GM12875 (cell line): Measurements from ENCODE around the gene HEMK1.

Experiments
- H3K4me3 ChIP-seq: one replicate; pipeline ENCODE4 v1.5.1; 2011; ENCODE audit warnings: low read depth, low read length, control low read depth
- CTCF ChIP-seq: IDR thresholded peaks from 2 replicates; pipeline ENCODE4 v1.5.1; 2011; ENCODE audit warnings: low read depth, mild to moderate bottlenecking, control low read depth, inconsistent platforms, low read length, moderate library complexity, borderline replicate concordance; ENCODE audit not compliant: insufficient read depth

Gene HEMK1

GRCh38 chr3:50600841-50601591, 31.7 kb downstream of the HEMK1 start:
- no peak for TF ChIP-seq CTCF
- H3K4me3 ChIP-seq: no peak overlapping the region

- H3K4me3 ChIP-seq: no peak overlapping the region
- no peak for TF ChIP-seq CTCF
Observed at GRCh38 chr3:50602595-50603191, 33.4 kb downstream of the HEMK1 start.

GRCh38 chr3:50603261-50604109, 34.2 kb downstream of the HEMK1 start:
- H3K4me3 ChIP-seq: no peak overlapping the region
- TF ChIP-seq CTCF: no peak

GRCh38 chr3:50604110-50604621, 34.8 kb downstream of the HEMK1 start:
- no peak for TF ChIP-seq CTCF
- no peak overlapping the region for H3K4me3 ChIP-seq

GRCh38 chr3:50604628-50605588, 35.6 kb downstream of the HEMK1 start:
- H3K4me3 ChIP-seq: no peak overlapping the region
- no peak for TF ChIP-seq CTCF

GRCh38 chr3:50605901-50606326, 36.6 kb downstream of the HEMK1 start:
- TF ChIP-seq CTCF: no peak
- no peak overlapping the region for H3K4me3 ChIP-seq
